Rectal smooth muscle tissue (tissue), 1 donor: Measurements from ENCODE around the gene RAD51B.

ENCODE experiments used
- H3K27ac ChIP-seq: one replicate; pipeline ENCODE4 v1.7.0; 2013; ENCODE audit warnings: low read depth, low read length, inconsistent platforms
- H3K27me3 ChIP-seq: one replicate; pipeline ENCODE4 v1.7.0; 2013; ENCODE audit warnings: low read length; ENCODE audit not compliant: control insufficient read depth, insufficient read depth
- H3K36me3 ChIP-seq: one replicate; pipeline ENCODE4 v1.7.0; 2013; ENCODE audit warnings: low read length; ENCODE audit not compliant: control insufficient read depth, insufficient read depth
- H3K4me1 ChIP-seq: one replicate; pipeline ENCODE4 v1.7.0; 2013; ENCODE audit warnings: low read length; ENCODE audit not compliant: control insufficient read depth, insufficient read depth
- H3K4me3 ChIP-seq: one replicate; pipeline ENCODE4 v1.7.0; 2013; ENCODE audit warnings: low read length
- H3K9ac ChIP-seq: one replicate; pipeline ENCODE4 v1.7.0; 2013; ENCODE audit warnings: low read length

RAD51B gene

GRCh38 chr14:68335312-68335711 is 515.7 kb downstream of the RAD51B start:
- H3K27ac ChIP-seq, result no peak overlapping the region
- H3K36me3 ChIP-seq, result no peaks in the 10 kb centered on the region

GRCh38 chr14:68336165-68336564 is 516.6 kb downstream of the RAD51B start:
- Histone ChIP-seq H3K9ac (no peak overlapping the region), H3K4me1 (peaks cover 2% of the 10 kb centered on the region), H3K27me3 (no peaks in the 10 kb centered on the region), H3K4me3 (no peak overlapping the region), H3K27ac (no peak overlapping the region), H3K36me3 (no peaks in the 10 kb centered on the region)

More at GRCh38 chr14:68335312-68335711, 515.7 kb downstream of the RAD51B start:
- Histone ChIP-seq H3K9ac (no peak overlapping the region), H3K27me3 (no peaks in the 10 kb centered on the region), H3K4me1 (peaks cover 2% of the 10 kb centered on the region), H3K4me3 (no peak overlapping the region)

- Histone ChIP-seq H3K4me1 (peaks cover 5% of the 10 kb centered on the region), H3K27me3 (no peaks in the 10 kb centered on the region), H3K36me3 (no peaks in the 10 kb centered on the region), H3K9ac (no peak overlapping the region), H3K4me3 (no peak overlapping the region), H3K27ac (no peak overlapping the region)
Observed at GRCh38 chr14:68337279-68337678, 517.7 kb downstream of the RAD51B start.

- no peak overlapping the region for H3K9ac ChIP-seq
- no peak overlapping the region for H3K4me3 ChIP-seq
- H3K36me3 ChIP-seq, result no peaks in the 10 kb centered on the region
- H3K4me1 ChIP-seq, result peaks cover 3% of the 10 kb centered on the region
- H3K27ac ChIP-seq, result no peak overlapping the region
- H3K27me3 ChIP-seq, result no peaks in the 10 kb centered on the region
Observed at GRCh38 chr14:68340262-68340661, 520.7 kb downstream of the RAD51B start.

DNA sequence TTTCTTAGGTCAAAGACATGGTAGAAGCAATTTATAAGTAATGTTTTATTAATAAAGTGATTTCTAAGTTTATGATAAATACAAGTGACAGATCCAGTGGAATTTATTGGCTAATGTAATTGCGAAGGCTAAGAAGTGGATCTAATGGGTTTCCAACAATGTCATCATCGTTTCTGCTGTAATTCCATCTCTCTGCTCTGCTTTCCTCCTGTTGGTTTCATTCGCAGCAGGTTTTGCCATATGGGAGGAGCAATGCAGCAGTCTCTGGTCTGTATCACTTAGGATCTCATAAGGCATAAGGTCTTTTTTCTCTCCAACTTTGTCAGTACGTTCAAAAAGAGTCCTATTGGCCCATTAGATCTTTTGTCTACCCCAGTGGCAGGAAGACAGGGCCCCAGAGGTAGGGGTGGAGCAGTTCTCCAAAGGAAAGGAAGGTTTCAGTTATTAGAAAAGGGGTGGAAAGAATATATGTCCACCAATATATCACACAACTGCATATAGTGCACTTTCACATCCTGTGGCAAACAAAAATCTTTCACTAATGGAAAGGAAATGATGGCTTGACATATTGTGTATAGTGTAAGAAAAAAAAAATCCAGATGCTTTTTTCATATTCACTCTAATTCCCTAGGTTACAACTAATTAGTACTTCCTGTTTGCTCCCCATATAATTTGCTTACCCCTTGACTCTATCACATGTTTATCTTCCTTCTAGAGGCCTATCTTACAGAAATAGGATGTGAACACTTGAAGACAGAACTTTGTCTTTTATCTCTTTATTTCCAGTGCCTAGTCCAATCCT is 522.0 kb downstream of the RAD51B start:
- H3K36me3 ChIP-seq, result peaks cover 2% of the 10 kb centered on the region
- peaks cover 7% of the 10 kb centered on the region for H3K4me1 ChIP-seq
- H3K4me3 ChIP-seq, result no peak overlapping the region
- H3K9ac ChIP-seq, result no peak overlapping the region
- H3K27ac ChIP-seq, result no peak overlapping the region
- H3K27me3 ChIP-seq, result no peaks in the 10 kb centered on the region

DNA sequence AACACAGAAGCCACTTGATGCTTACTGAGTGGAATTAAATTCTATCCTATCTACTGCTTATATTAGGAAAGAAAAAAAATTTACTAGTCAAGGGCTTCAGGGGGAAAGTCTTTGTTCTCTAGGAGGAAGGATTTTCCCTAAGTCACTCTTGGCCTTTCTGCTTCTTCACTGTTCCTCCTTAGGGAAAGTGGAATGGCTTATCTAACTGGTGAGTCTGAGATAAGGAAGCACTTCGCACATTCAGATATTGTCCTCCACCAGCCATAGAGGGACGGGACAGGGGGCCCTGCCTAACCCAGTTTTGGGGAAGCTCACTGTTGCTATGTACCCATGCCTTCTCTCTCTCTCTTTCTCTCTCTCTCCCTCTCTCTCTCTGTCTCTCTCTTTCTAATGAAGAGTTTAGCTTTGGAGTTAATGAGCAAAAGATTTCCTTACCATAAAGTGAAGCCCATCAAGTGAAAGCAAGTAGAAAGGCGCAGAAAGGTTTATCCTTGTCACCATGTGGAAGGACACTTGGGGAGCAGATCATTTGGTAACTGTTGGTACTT is 522.7 kb downstream of the RAD51B start:
- Histone ChIP-seq H3K36me3 (peaks cover 2% of the 10 kb centered on the region), H3K27me3 (no peaks in the 10 kb centered on the region), H3K4me3 (no peak overlapping the region), H3K9ac (no peak overlapping the region), H3K27ac (no peak overlapping the region), H3K4me1 (peaks cover 7% of the 10 kb centered on the region)

- H3K9ac ChIP-seq, result no peak overlapping the region
- peaks cover 2% of the 10 kb centered on the region for H3K36me3 ChIP-seq
- H3K27ac ChIP-seq, result no peak overlapping the region
- peaks cover 7% of the 10 kb centered on the region for H3K4me1 ChIP-seq
- H3K4me3 ChIP-seq, result no peak overlapping the region
- H3K27me3 ChIP-seq, result no peaks in the 10 kb centered on the region
Observed at GRCh38 chr14:68343534-68344118, 524.0 kb downstream of the RAD51B start.

DNA sequence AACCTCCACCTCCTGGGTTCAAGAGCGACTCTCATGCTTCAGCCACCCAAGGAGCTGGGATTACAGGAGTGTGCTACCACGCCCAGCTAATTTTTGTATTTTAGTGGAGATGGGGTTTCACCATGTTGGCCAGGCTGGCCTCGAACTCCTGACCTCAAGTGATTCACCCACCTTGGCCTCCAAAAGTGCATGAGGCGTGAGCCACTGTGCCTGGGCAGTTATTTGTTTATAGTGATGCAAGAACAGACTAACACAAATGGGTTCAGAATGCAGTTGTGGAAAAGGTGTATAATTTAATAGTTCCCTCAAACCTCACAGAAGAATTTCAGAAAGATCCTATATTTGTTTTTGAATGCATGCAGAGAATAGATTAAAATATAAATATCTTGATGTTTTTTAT is 526.2 kb downstream of the RAD51B start:
- no peak overlapping the region for H3K9ac ChIP-seq
- H3K4me1 ChIP-seq, result peaks cover 13% of the 10 kb centered on the region
- H3K27me3 ChIP-seq, result no peaks in the 10 kb centered on the region
- H3K4me3 ChIP-seq, result no peak overlapping the region
- no peak overlapping the region for H3K27ac ChIP-seq
- H3K36me3 ChIP-seq, result peaks cover 2% of the 10 kb centered on the region

GRCh38 chr14:68346556-68347343 is 527.2 kb downstream of the RAD51B start:
- Histone ChIP-seq H3K9ac (no peak overlapping the region), H3K27ac (peak overlapping the region; percentile 53), H3K4me1 (peaks cover 12% of the 10 kb centered on the region), H3K36me3 (peaks cover 2% of the 10 kb centered on the region), H3K4me3 (no peak overlapping the region), H3K27me3 (no peaks in the 10 kb centered on the region)

GRCh38 chr14:68349900-68350629 is 530.5 kb downstream of the RAD51B start:
- no peak overlapping the region for H3K9ac ChIP-seq
- H3K36me3 ChIP-seq, result peaks cover 2% of the 10 kb centered on the region
- H3K4me1 ChIP-seq, result peaks cover 10% of the 10 kb centered on the region
- H3K4me3 ChIP-seq, result no peak overlapping the region
- H3K27ac ChIP-seq, result no peak overlapping the region
- H3K27me3 ChIP-seq, result no peaks in the 10 kb centered on the region

DNA sequence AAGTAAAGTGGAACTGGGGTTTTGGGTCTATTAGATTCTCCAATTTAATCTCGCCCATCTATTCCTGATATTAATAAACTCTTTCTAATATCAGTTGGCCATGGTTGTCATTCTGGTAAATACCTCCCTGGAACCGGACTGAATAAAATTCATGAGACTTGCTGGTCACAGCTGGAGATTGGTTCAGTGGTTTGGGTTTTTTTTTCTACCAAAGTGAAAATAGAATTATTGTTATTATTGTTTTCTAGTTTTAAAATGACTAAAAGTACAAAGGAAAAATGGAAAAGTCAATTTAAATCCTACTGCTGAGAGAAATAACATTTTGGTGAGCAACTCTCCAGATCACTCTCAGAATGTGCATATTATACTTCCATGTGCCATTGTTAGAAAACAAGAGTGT is 535.8 kb downstream of the RAD51B start:
- Histone ChIP-seq H3K27ac (no peak overlapping the region), H3K4me1 (peaks cover 14% of the 10 kb centered on the region), H3K36me3 (no peaks in the 10 kb centered on the region), H3K9ac (no peak overlapping the region), H3K27me3 (no peaks in the 10 kb centered on the region), H3K4me3 (no peak overlapping the region)

GRCh38 chr14:68357777-68358176 is 538.2 kb downstream of the RAD51B start:
- Histone ChIP-seq H3K4me1 (peaks cover 14% of the 10 kb centered on the region), H3K27me3 (no peaks in the 10 kb centered on the region), H3K9ac (no peak overlapping the region), H3K36me3 (no peaks in the 10 kb centered on the region), H3K4me3 (no peak overlapping the region), H3K27ac (no peak overlapping the region)
